ENCODE data around the gene KIAA1958.

DNA sequence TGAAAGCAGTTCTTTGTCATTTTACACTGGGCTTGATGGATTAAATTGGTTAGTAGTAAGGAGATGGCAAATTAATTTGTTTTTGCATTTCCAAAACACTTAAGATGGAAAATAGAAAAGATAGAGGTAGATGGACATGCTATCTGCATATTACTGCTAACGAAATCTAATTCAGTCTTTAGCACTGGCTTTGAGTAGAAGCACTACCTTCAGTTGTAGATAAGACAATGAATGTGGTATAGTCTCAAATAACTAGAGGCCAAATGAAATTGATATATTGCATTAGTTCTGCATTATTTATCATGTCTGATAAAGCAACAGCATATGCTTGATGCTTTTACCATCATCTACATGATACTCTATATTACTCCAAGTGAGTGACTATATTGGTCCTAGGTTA lies 33.4 kb downstream of the KIAA1958 start:
- TF ChIP-seq, protein P1, sequence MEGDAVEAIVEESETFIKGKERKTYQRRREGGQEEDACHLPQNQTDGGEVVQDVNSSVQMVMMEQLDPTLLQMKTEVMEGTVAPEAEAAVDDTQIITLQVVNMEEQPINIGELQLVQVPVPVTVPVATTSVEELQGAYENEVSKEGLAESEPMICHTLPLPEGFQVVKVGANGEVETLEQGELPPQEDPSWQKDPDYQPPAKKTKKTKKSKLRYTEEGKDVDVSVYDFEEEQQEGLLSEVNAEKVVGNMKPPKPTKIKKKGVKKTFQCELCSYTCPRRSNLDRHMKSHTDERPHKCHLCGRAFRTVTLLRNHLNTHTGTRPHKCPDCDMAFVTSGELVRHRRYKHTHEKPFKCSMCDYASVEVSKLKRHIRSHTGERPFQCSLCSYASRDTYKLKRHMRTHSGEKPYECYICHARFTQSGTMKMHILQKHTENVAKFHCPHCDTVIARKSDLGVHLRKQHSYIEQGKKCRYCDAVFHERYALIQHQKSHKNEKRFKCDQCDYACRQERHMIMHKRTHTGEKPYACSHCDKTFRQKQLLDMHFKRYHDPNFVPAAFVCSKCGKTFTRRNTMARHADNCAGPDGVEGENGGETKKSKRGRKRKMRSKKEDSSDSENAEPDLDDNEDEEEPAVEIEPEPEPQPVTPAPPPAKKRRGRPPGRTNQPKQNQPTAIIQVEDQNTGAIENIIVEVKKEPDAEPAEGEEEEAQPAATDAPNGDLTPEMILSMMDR (conservative IDR thresholded peaks at IDR 0.05; ENCODE audit: low read depth in 2 of 2): no peak
- TF ChIP-seq, protein P2, sequence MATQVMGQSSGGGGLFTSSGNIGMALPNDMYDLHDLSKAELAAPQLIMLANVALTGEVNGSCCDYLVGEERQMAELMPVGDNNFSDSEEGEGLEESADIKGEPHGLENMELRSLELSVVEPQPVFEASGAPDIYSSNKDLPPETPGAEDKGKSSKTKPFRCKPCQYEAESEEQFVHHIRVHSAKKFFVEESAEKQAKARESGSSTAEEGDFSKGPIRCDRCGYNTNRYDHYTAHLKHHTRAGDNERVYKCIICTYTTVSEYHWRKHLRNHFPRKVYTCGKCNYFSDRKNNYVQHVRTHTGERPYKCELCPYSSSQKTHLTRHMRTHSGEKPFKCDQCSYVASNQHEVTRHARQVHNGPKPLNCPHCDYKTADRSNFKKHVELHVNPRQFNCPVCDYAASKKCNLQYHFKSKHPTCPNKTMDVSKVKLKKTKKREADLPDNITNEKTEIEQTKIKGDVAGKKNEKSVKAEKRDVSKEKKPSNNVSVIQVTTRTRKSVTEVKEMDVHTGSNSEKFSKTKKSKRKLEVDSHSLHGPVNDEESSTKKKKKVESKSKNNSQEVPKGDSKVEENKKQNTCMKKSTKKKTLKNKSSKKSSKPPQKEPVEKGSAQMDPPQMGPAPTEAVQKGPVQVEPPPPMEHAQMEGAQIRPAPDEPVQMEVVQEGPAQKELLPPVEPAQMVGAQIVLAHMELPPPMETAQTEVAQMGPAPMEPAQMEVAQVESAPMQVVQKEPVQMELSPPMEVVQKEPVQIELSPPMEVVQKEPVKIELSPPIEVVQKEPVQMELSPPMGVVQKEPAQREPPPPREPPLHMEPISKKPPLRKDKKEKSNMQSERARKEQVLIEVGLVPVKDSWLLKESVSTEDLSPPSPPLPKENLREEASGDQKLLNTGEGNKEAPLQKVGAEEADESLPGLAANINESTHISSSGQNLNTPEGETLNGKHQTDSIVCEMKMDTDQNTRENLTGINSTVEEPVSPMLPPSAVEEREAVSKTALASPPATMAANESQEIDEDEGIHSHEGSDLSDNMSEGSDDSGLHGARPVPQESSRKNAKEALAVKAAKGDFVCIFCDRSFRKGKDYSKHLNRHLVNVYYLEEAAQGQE (IDR thresholded peaks at IDR 0.05; ENCODE audit: unreplicated experiment): no peak
